Stimulated activated CD4-positive, alpha-beta T cell treated with anti-CD3 and anti-CD28 coated beads, Interleukin-4, amount 100 ng/mL, for 48 hours (primary cell): ENCODE measurements around the gene KIAA1210.

ENCODE experiments used
- DNase-seq, 2 donors: peaks; one replicate each; pipeline ENCODE4 v3.0.0-alpha.2; 2020; ENCODE audit warnings: low read depth in 2 of 2

The KIAA1210 gene

DNA sequence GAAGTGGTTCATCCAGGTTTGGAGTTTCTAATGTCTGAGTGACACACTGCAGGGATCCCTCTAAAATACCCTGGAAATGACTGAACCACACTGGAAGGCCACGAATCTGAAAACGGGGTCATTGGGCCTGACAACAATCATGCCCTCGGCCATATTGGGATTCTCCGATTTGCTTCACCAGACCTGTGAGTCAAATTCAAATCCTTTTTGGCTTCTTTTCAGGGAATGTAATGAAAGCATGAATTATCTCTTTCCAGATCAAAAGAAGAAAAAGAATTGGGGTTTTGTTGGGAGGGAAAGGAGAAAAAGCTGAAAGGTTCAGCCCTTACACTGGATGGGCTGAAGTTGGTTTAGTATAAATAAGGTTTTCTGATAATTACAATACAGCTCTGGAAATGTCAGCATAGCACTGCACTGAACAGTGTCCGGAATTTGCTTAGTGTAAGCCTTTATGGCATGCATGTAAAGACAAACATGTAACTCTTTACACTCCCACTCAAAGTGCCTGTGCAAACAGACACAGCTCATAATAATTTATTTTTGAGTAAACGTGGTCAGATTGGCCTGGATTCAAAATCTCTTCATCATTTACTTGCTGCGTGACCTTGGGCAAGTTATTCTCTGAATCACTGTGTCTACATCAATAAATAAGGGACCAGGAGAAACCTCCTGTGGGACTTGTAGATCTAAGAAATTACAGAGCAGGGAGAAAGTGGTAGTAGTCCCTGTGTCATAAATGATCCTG lies 33.4 kb downstream of the KIAA1210 start:
- DNase-seq = no peak

DNA sequence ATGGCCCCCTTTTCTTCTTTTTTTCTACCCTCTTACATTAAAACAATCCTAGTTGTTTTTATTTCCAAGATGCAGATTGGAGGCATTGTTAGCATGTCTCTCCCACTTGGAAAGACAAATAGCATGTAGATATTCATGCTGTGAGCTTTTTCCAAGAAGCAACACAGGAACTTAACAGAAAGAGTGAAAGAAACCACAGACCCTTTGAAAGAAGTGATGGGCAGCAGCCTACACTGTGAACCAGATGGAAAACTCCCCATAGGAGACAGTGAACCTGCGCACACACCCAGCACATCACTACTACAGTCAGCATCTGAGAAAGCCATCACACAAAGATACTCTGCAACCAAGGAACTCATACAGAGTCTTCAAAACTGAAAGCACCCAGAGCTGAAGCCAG lies 37.0 kb downstream of the KIAA1210 start:
- DNase-seq = no peak

DNA sequence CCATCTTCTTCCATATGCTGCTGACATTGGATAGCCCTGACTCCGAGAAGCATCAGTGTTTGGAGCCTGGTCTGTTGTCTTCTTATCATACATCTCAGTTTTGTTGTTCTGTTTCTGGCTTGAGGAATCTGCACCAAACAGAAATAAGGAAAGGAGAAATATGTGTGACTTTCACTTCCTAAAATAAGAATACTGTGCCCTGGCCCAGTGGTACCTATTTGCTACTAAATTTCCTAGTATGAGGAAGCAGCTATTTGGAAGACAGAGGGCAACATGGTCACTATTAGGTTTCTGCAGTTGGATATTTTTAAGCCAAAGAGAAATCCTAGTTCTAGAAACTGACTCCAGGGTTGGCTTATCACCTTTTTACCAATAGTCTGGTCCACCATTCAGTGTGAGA lies 38.0 kb downstream of the KIAA1210 start:
- DNase-seq = no peak

DNA sequence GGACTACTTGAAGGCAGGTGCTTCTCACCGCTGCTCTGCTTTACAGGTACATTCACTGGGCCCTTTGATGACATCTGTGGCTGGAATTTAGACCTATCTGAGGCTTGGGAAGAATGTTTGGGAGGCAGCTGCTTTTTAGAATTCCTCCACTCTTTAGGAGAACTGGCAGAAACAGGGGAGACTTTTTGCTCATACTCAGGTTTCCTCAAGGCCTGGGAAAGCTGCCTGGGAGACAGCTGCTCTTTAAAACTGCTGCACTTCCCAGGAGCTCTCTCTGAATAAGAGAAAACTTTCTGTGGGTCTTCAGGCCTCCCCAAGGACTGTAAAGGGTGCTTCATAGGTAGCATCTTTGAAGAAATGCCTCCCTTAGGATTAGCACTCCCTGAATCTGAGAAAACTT lies 40.5 kb downstream of the KIAA1210 start:
- no peak for DNase-seq

DNA sequence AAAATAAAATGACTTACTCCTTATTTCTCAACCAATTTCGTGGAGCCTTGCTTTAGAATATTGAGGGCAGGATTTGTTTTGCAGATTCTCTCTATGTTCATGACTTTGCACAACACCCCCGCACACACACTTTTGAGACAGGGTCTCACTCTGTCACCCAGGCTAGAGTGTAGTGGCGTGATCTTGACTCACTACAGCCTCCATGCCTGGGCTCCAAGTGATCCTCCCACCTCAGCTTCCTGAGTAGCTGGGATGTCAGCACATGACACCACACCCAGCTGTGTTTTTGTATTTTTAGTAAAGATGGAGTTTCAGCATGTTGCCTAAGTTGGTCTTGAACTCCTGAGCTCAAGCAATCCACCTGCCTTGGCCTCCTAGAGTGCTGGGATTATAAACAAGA lies 42.8 kb downstream of the KIAA1210 start:
- DNase-seq = no peak

DNA sequence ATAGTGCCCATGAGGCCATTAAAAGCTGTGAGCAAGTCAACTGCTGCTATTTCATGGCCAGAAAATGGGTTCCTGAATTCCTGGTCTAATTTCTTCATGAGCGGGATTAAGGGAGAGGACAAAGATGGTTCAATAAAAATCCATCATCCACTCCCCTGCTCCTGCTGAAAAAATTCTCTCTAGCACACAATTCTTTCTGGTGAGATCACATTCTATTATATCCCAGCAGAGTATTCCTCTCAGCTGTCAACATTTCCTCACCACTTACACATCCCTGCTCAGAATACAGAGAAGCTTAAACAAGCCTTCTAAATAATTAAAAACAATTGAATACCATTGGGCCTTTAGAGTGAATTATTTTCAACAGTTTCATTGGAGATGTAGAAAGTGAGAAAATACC lies 45.3 kb downstream of the KIAA1210 start:
- DNase-seq = no peak

DNA sequence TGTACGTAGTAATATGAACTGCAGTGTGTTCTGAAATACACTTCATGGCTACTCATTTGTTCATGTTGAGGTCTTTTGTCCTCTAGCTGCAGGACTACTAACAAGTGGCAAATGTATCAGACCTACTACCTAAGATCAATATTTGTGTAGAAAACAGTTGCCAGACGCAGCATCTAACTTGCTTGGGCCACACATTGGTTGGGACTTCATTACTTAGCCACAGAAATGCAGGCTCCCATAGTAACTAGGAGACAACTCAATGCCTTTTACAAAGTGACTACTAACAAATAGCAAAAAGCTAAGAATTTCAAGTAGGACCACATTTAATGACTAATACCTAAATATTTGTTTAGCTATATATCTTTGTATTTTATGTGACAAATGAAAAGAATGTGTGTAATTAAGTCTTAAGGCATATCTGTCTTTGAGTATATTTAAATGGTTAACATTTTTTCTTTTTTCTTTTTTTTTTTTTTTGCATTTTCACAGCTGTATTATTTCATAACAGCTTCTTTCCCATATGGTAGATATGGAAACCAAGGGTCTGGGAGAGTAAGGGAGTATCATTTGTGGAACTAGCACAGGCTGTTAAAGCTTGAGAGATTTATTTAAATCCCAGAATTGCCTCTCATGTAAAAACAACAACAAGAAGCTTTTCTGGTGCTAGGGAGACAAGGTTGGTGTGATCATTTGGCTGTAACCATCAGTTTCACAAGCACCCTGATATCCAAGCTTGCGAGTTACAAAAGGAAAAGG lies 52.2 kb downstream of the KIAA1210 start:
- DNase-seq = no peak

DNA sequence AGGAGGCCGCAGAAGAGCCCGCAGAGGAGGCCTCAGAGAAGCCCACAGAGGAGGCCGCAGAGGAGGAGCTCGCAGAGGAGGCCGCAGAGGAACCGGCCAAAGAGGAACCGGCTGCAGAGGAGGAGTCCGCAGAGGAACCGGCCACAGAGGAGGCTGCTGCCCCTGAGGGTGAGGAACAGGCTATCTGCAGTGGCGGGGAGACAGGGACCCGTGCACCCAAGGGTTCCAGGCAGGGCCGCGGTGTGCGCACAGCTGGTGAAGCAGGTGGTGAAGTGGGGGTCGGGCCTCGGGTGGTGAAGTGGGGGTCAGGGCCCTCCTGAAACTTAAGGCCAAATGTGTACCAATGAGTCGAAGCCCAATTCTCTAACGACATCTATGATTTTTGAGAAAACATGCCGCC lies 53.7 kb downstream of the KIAA1210 start:
- DNase-seq = no peak

DNA sequence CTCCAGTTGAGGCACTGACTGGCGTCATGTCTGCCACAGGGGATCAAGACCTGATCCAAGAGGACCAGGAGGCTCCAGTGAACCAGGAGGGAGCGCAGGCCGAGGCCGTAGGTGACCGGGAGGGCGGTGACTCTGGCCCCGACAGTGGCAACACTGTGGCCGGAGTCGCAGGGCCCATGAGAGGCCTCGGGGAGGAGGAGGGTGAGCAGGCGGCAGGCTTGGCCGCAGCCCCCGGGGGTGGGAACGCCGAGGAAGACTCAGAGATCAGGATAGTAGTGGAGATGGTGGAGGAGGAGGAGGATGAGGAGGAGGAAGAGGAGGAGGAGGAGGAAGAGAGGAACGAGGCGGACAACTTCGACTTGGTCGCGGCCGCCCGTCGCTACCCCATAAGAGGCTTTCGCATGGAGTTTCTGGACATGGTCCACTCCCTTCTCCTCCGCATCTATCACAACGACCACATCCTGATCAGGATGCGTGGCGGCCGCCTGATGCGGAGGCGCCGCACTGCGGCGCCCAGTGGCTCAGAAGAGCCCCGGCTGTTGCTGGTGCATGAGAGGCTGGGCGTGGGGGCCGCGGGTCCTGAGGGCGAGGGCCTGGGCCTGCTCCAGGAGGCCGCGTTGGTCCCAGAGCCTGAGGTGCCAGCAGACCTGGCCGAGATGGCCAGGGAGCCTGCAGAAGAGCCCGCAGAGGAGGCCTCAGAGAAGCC lies 54.3 kb downstream of the KIAA1210 start:
- DNase-seq = no peak

DNA sequence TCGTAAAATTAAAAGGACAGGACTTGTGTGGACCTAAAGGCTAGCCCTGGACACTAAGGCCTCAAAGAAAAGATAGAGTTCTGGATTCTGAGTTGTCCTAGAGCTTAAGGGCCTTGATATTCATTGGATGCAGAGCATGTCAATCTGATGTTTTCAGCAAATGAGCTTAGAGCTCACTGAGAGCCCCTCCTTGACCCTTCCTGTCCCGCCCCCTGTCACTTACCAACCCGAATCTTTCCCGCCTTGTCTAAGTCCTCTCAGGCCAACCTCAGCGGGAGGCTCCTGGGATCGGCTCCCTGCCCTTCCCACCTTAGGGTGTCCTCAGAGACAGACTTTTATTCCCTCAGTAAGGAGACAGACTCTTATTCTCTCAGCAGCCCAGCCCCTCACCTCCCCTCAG lies 54.9 kb downstream of the KIAA1210 start, which contains the start of gene CT47C1:
Gene CT47C1, plus strand, starts transcription at position 250 of the 400 bp plus-strand sequence. CDS start 233 bp downstream, outside the sequence.
- DNase-seq = no peak

DNA sequence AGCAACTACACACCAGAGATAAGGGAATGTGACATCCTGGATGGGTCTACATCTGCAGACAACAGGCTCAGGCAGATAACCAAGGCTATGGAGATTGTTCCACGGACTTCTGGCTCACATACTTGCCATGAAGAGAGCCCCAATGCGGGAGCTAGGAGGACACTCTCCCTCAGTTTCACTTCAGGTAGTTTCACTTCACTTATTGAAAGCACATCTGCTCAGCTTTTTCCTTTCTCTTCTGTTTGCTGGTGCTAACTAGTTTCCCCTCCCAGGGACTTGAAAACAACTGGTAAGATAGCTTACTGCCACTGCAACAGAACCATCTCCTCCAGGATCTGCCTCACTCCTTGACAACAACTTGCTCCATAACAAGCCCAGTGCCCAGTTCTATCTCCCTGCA lies 56.2 kb downstream of the KIAA1210 start:
- DNase-seq = no peak

DNA sequence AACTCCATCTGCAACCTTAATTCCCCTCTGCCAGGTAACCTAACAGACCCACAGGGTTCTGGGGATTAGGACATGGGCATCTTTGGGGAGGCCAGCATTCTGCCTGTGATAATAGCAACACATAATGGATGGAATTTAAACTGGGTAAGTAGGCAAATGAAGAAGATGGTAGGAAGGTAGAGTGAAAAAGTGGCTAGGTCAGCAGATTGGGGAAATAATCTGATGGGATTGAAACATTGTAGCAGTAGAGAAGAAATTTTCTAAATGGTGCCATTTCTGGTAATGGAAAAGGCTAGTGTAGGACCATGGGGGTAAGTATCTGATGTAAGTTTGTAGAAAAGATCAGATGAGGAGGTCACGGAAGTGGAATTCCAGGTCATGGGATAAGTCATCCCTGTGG lies 57.9 kb downstream of the KIAA1210 start:
- DNase-seq = no peak

DNA sequence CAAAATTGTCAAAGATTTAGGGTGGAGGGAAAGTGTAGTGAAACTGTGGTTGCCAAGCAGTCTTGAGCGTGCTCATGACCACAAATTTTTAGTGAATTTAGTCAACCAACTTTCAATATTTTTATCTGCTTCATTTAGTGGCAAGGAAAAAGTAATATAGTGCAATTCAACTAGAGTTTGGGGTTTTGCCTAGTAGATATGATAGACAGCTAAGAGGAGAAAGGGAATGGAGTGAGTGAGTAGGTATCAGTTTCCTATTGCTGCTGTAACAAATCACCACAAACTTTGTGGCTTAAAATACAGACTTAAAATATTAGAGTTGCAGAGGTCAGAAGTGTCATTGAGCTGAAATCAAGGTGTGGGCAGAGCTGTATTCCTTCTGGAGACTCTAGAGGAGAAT lies 58.5 kb downstream of the KIAA1210 start:
- no peak for DNase-seq

DNA sequence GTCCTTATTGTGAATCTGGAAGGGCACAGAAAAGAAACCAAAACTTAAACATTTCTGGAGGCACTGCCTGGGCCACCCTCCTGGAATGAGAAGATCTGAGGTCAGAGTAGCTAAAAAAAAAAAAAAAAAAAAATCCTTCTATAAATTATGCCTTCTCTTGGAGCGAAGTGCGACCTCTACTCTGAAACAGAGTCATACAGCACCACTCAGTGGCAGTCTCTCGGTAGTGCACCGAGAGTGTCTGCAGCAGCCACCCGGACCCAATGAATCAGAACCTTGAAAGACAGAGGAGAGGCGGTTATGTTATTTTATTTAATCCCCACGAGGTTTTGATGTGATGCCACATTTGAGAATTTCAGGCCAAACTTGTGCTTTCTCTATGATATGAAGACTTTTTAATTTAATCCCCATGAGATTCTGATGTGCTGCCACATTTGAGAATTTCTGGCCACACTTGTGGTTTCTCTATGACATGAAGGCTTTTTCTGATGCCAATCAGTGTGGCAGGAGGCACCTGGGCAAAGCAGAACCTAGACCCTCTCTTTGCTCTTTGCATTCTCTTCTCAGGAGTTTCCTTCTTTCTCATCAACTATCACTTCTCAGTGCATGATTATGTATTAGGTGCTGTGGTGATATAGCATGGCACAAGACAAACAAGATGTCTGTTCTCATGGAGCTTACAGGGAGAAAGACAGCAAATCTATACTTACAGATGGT lies 60.4 kb downstream of the KIAA1210 start:
- DNase-seq = peak; percentile 25 to 28

DNA sequence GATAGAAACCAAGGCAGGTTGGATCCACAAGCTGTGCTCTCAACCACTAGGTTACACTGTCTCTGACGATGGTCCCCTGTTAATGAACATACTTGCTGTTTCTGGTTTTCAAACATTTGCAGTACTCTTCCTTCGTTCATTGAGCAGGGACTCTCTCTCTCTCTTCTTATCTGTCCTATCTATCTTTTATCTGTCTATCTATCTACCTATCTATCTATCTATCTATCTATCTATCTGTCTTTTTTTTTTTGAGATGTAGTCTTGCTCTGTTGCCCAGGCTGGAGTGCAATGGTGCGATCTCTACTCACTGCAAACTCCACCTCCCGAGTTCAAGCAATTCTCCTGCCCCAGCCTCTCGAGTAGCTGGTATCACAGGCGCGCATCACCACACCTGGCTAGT lies 64.2 kb downstream of the KIAA1210 start:
- DNase-seq = no peak

DNA sequence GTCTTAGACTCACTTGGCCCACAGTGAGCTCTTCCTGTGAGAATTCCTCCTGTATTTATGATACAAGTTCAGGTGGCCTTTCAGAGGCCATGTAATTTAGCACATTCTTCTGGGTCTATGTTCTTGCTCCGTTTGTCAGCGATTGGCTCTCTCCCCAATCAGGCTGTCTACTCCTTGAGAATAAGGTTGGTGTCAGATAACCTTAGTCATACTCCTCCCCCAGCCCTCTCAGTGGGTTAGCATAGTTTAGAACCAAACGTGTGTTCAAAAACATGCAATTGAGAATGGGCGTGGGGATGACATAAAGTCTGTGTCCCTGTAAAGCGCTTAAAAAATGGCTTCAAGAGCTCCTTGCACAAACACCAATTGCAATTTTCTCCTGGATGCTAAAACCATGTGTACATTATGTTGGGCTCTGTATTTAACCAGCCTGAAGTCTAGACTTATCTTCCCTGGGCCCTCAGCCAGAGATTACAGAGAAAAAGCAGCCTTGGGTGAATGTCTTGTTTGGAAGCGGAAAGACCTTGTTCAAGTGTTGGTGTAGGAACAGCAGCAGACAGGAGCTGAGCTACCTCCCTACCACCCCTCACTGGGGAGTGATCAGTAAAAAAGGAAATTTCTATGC lies 64.8 kb downstream of the KIAA1210 start:
- DNase-seq = no peak

DNA sequence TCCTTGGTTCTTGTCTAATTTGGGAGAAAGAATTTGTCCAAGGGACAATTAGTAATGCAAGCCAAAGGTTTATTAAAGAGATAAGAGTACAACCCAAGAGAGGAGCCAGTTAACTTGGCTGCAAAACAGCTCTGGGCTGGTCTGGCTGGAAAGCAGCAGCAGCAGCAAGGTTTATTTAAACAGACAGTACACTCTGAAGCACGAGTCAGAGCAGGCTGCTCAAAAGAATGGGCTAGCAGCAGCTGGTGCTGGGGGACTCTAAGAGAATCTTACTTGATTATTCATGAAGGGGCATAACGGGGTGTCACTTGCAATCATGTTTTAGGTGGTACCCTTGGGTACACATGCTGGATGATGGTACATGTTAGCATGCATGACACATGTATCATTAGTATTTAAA lies 71.9 kb downstream of the KIAA1210 start:
- no peak for DNase-seq

DNA sequence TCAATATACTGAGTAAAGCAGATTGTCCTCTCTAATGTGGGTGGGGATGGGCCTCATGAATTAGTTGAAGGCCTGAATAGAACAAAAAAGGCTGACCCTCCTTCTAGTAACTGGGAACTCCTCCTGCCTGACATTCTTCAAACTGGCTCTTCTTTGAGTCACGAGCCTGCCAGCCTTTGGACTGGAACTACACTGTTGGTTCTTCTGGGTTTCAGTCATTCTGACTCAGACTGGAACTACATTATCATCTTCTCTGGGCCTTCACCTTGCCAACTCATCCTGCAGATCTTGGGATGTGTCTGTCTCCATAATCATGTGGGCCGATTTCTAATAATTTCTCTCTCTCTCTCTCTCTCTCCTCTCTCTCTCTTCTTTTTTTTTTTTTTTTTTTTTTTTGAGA lies 81.7 kb downstream of the KIAA1210 start:
- no peak for DNase-seq

DNA sequence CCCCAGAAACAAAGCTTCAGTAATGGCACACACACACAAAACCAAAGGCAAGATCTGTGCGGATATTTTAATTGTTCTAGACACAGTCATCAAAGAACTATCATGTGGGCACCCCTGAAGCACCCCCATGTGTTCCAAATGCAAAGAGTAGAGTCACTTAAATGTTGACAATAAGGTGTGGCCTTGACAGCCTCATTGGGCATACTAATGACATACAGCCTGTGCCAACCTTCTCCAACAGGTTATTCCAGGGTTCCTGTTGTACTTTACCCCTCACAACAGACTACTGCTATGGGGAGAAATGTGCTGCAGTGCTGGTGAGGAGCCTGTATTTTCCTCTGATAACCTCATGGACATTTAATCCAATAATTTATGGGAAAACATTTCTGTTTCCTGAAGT lies 84.6 kb downstream of the KIAA1210 start:
- no peak for DNase-seq

DNA sequence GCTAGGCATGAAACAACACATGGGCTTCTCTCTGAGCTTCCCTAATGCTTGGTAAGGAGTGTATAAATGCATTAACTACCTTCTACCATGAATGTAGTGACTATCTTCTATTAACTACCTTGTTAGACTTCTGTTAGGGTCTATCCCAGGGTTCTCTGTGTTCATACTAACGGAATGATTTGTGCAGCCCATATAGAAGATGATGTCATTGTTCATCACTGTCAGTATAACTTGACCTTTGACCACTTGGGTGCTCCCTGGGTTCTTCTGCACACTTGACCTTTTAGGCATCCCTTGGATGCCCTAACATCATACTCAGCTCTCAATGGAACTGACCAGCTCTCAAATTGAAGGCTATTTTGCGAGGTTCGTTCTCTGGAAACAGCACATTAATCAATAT lies 85.6 kb downstream of the KIAA1210 start:
- DNase-seq = no peak

DNA sequence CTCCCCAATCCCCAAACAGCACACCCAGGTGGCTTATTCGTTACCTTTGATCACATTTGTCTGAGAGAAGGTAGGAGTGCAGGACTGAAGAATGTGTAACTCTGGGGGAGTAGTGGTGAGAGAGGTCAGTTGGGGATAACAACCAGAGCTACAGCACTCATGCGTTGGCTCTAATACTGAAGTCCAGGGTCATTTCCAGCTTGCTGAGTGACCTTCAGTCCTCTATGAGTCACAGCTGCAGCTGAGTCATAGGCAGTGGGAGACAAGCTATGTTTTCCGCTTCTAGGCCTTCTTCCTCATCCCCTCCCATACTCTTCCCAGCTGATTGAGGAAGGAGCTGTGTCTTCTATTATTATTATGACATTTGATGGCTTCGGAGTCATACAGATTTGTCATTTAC lies 86.4 kb downstream of the KIAA1210 start:
- DNase-seq = no peak

DNA sequence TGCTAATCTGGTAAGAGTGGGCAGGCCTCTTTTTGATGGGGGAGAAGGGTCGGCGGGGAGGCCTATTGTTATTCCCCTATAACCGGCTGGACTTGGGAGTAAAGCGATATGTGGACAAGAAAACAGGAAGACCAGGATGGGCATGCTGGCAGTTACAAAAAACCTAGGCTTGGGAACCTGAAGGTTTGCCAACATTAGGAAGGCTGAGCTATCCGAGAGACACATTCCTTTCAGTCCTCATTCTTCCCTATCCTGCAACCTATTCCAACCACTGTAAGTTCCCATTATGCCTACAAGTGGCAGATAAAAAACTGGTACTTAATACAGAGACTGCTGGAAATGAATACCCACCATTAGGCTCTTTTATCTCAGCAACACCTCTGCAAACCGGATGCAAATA lies 87.2 kb downstream of the KIAA1210 start:
- no peak for DNase-seq
